ENCODE measurements around the gene GDF9.

GRCh38 chr5:132812781-132813598 lies 53.3 kb downstream of the GDF9 start, which contains the start of gene SOWAHA:
- peak in 1 of 2 donors; percentile 10 for TF ChIP-seq POLR2A (IDR thresholded peaks at IDR 0.05)
- TF ChIP-seq CTCF (IDR thresholded peaks at IDR 0.05): no peak

Data from thyroid gland (tissue), 4 donors.